ENCODE measurements around the gene AGPAT3.

GRCh38 chr21:43866260-43866629 is 1.2 kb downstream of the AGPAT3 start:
- TF ChIP-seq POLR2A (IDR thresholded peaks at IDR 0.05): no peak
- TF ChIP-seq CTCF (IDR thresholded peaks at IDR 0.05): no peak
